Hematopoietic multipotent progenitor cell treated with erythropoietin and hydrocortisone succinate and interleukin-3 and kit ligand, for 15 days (in vitro differentiated cells): Measurements from ENCODE around the gene NOS1.

ENCODE experiments used
- DNase-seq: peaks from one replicate; pipeline ENCODE4 v3.0.0-alpha.2; 2015; ENCODE audit warnings: low spot score

The NOS1 gene

DNA sequence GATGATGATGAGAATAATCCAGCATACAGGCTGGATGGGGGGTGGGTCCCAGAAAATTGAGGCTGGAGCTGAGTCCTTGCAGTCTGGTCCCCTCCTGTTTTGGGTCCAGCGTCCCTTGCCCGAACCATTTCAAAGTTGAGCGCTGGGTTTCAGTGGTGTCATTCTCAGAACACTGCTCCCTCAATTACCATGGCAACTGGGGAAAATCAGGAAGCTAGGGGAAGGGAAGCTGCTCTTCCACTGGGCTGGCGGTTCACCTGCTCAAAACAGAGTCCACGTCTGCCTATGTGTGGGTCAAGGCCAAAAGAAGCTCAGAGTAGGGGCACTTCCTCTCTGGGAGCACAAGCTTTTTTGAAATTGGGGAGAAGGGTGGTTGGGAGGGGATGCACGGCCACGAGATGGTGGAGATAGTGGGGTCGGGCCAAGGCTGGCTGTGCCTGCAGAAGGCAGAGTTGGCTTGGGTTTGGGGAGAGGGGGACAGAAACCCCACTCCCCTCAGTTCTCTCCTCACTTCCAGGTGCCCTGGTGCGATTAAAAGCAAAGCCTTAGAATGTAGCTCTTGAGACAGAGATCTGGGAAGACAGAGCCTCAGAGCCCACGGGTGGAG is 1.7 kb upstream of the NOS1 start:
- DNase-seq: no peak

DNA sequence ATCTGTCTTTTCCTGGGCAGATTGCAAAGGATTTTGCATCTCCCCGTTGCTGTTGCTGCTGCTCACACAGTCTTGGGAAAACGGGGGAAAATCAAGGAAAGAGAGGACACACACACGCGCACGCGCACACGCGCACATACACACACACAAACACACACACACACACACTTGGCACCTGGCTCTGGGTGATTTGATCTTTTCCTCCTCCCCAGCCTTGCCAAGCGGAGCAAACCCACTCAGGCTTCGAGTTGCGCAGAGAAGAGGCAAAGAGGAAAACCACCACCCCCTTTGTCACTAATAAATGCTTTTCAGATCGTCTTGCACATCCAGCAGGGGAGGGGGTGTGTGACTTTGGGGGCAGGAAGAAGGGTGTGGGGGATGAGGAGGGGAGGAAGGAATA is 965 bp upstream of the NOS1 start:
- DNase-seq: no peak

DNA sequence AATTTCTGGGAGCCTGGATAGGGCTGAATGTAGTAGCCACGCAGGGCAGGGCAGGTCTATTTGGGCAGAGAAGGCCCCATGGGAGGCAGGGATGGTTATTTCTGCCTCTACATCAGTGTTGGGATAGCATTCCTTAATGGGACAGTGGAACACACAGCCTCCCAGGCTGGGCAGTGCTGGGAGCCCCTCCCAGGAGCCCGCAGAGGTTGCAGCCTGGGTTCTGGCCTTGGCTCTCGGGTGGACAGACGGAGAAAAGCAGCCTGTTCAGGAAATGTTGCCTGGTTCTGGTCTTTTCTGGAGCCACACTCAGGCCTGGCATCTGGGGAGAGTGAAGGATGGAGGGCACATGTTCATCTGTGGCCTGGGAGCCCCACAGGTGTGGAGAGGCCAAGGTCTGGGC is 479 bp upstream of the NOS1 start:
- DNase-seq: no peak

DNA sequence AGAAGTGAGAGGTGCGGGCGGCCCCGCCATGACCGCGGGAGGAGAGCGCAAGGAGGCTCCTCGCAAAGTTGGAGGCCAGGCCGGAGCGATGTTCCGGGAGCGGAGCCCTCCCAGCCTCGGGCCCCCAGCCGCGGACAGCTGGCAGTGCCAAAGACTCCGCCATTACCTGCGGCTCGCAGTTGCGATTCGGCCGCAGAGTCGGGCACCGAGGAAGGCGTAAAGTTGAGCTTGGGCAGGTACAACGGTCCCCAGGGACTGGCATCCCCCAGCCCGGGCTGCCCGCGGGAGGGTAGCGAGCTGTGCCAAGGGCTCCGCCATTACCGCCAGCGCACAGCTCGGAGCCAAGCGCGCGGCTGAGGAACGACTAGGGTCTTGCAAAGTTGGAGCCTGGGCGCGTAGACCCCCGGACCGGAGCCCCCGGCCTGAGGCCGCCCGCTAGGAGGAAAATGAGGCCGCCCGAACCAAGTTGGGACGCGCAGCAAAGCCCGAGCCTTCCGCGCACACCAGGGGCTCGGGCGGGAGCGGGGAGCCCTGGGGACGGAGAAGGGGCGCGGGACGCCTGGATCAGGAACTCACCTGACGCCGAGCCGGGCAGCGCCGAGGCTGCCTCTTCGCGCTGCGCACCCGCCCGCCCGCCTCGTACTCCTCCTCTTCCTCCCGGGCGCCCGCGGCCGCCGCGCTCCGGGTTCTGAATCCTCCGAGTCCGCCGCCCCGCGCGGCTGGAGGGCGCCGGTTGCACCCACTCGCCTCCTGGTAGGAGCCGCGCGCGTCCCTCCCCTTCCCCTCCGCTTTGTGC is 677 bp downstream of the NOS1 start:
- no peak for DNase-seq

DNA sequence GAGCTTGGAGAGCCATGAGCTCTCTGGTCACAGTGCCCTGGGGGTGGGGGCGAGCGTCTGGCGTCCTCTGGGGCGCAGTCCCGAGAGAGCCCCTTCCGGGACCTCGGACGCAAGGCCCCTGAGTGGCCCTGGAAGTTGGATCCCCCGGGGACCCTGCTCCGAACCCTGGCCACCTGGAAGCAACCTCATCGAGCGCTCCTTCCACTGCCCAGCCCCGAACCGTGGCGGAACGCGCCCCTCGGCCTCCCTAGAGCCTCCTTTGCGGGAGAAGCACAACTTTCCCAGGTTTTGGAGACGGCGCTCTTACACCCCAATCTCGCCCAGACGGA is 1.2 kb downstream of the NOS1 start:
- DNase-seq: no peak

DNA sequence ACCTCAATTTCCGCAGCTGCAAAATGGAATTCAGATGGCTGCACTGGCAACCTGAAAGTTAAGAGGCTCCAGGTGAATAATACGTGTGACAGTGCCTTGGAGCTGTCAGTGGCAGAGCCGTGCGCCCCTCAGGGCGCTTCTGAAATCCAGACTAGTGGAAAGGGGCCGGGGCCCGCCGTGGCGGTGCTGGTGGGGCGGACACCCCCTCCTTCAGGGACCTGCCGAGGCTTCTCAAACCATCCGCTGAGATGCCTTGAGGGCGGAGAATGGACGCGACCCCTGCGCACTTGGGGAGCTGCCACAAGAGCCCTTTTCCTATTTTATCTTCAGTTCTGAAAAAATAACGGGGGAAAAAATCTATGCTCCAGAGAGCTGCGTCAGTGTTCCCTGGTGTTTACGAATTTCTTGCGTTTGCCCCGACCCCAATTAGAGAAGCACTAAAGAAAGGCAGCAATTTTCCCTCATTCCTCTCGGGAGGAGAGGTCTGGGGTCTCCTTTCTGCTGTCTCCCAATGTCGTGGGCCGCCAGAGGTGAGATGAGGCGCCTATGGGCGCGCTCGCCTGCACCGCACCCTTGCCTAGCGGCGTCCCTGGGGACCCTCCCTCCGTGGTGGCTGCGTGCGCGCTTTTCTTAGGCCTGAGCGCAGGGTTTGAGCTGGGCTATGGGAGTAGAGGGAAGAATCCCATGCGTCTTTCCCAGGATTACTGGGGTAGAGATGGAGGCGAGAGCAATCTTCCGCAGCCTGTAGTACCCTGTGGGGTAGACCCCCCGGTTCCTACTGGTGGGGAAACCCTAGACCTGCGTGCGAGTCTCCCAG is 2.2 kb downstream of the NOS1 start:
- DNase-seq: no peak

DNA sequence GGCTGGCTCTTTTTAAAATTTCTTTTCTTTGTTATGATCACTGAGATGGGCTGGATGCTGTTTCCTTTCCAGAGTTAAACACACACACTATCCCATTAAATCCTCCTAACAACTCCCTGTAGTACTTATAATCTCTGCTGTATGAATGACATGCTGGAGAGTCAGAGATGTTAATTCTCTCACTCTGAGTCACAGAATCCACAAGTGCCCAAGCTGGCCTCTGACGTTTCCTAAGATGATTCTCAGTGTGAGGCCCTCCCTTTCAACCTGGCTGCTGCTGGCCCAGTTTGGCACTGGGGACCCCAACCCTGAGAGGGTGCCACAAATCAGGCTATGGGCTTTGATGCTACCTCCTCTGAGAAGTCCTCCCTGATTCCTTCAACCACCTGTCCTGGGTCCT is 5.4 kb downstream of the NOS1 start:
- DNase-seq: no peak

DNA sequence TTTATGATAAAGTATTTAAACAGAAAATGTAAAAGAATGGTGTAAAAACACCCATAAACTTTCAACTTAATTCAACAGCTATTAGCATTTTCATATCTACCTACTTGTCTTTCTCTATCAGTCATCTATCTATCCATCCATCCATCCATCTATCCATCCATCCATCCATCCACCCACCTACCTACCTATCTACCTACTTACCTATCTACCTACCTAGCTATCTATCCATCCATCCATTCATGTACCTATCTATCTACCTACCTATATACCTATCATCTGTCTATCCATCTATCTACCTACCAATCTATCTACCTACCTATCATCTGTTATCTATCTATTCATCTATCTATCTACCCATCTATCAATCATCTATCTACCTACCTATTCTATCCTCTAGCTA is 8.5 kb downstream of the NOS1 start:
- DNase-seq: no peak

DNA sequence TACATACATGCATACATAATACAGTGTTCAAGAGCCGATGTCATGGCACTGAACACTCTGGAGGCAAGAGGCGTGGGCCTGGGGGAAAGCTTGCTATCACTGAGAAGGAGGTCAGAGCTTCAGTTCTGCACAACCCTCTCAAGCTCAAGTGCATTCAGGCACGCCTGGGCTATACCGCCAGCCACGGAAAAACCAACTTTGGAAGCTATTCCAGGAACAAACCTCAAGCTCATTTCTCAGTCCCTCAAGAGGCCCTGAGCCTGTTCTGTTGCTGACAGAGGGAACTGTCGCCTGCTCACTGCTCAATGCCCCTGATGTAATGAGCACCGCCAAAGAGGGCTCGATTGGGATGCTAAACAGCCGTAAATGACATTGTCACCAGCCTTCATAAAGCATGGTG is 9.2 kb downstream of the NOS1 start:
- DNase-seq: no peak

DNA sequence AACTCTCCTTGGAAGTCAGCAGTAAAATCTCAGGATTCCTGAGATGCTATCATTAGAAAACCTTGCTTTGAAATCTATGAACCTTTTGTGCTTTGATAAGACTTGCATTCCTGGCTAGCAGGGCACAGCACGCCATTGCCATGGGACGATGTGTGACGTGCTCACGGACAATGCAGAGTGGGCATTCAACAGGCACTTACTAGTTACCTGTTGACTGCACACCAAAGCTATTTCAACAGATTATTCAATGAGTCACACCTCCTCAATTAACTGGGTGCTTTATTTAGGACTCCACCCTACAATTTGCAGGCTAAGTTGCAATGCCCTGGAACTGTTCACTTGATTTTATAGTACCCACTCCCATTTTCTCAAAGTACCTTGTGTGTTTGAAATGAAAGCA is 11.3 kb downstream of the NOS1 start:
- DNase-seq: no peak

DNA sequence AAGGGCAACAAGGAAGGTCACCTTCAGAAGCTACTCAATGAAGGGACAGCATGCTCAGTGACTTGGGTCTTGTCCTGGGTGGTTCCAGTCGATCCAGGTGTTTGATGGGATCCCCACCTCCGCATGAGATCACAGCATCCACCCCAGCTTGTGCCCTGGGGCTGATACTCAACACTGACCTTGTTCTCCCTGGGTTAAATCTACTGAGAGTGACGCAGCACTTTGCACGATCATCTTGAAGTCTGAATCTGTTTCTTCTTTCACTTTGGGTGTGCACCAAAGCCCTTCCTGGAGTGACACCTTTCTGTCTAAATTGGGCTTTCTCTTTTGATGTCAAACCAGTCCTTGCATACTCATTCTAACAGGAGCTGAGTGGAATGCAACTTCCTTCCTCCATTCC is 13.8 kb downstream of the NOS1 start:
- DNase-seq: no peak

DNA sequence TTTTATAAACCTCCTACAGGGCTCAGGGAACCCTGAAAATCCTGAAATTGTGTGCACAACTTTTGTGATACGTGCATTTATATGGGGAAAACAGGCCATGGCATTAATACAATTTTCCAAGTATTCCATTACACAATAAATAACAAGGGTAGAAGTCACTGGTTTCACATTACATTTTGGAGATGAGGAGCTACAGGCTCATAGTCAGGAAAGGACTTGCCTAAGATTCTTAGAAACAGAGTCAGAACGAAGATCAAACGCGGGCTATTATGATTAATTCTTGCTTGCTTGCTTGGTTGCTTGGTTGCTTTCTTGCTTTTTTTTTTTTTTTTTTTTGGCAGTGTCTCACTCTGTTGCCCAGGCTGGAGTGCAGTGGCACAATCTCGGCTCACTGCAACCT is 16.7 kb downstream of the NOS1 start:
- DNase-seq: no peak

DNA sequence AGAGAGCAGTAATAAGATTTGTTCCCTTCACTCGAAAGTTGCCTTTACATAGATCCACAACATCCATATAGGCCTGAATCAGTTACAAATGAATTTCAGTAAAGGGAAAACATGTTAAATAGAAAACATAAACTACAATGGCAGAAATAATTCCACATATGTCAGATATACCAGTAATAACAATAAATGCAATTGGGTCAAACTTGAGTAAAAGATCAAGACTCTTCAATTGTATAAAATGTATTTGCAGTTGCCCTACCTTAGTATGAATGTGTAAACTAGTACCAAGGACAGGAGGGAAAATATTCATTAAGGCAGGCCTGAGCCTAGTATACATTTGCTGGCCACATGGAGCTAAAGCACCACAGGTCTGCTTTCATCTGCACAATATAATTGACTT is 17.6 kb downstream of the NOS1 start:
- DNase-seq: no peak

DNA sequence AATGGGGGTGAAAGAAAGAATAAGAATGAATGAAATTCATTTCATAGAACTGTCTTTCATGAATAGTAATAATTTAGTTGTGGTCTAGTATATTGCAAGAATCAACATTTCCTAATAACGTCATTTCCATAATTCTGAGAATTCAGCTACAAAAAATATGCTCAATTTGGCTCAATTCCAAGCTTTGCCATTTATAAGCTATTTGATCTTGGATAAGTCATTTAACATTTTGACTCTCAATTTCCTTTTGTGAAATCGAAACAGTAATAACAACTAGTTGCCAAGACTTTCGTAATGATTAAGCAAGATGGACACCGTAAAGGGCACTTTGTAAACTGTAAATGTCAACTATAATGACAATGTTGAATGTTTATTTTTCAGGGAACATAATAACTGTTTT is 18.1 kb downstream of the NOS1 start:
- no peak for DNase-seq

DNA sequence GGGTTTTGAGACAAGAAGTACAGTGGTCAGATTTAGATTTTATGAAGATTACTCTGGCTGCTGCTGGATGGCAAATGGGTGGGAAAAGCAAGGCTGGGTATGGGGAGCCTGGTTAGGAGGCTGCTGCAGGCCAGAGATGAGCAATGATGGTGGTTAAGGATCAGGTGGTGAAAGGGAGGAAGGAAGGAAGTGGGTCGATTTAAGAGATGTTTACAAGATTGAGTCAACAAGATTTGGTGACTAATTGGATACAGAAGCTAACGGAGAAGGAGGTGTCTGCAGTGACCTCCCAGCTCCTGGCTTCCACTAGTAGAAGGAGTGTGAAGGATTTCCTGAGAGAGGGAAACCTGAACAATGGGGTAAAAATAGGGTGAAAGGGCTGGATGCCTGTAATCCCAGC is 18.7 kb downstream of the NOS1 start:
- DNase-seq: no peak

DNA sequence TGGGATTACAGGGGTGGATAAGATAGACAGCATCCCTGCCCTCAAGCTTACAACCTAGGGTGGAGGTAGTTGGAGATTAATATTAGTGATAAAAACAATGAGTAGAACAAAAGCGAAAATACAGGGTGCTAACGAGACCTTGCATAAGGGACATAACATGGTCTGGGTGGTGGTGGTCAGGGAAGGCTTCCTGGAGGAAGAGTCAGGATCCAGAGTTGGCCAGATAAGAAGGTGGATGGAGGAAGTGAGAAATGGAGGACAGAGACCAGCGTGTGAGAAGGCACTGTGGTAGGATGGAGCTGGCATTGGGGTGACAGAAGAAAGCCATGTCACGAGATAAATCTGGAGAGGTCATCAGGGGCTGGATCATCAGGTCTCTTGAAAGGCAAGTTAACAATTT is 19.2 kb downstream of the NOS1 start:
- no peak for DNase-seq

DNA sequence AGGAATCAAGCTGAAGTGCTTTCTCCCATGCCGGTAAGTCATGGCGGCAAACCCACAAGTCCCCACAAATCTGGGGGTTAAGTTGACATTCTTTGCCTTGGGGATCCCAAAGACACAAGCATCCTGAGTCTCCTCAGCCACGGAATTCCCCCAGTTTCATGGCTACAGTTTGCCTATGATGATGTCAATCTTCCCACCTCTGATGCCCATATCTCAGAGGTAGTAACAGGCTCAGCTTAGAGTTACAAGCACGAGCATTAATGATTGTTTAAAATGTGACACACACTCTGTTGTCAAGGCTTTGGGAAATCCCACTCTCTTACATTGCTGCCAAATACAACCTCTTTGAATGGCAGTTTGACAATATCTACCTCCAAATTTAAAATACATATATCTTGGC is 22.3 kb downstream of the NOS1 start:
- no peak for DNase-seq

DNA sequence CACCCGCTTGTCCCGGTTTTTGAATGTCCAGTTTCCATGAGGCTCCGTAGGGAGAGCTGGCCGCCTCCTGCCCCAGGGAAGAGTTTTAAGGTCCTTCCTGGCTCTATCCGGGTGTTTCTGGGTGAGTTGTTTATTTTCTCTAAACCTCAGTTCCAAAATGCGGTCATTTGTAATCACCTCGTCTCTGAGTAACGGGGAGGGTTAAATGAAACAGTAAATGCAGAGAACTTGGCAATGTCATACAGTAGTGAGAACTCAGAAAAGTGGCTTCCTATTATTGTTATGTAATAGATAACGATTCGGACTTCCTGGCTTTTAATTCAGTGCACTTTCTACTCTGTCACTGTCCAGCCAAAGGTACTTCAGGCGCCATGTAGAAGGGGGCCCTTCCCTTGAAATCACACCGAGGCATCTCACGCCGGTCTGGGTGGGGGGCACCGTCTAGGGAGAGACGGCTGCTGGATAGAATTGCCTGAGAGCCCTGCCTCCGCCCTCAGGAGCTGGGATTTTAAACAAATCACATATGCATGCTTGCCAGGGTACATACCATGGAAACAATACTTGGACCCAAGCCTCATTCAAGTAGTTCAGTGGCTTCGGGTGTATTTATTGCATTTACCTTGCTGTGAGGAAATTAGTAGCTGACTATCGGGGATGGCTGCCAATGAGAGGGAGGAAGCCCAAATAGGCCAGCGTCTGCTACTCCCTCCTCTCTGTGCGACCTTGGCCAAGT is 26.4 kb downstream of the NOS1 start:
- no peak for DNase-seq

DNA sequence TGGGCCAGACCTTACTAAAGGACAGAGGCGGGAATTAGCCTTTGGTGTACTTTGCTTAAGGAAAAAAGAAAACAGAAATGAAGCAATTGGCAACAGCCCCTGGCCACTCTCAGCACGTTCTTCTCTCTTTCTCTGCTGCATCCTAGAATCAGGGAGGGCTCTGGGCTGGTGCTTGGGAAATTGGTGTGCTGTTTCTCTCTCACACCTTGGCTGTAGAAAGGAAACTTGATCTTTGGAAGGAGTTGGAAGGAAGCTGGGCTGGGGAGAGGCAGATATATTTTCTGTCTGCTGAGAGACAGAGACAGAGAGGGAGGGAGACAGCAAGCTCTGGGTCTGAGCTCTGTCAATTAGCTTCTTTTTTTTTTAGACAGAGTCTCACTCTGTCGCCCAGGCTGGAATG is 27.4 kb downstream of the NOS1 start:
- DNase-seq: no peak

DNA sequence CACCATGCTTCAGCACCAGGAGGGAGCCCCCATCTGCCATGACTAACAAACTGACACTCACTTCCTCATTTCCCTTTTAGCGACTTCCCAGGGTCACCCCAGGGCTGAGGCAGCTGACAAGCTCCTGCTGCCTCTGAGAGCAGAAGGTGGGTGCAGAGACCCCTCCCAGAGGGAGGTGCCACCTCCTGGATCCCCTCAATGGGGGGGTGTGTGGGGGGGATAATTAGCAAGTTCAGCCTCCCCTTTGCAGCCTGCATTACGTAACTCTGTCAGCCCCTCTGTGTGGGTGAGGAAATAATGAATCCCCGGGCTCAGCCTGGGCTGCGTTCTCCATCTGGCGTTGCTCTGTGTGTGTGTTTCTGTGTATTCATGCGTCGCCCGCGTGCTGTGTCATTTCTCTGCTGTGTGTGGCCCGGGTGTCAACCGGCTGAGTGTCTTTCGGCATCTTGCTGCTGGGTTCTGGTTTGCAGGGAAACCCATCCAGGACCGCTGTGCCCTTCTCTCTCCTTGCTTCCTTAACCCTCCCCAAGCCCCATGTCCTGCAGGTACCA is 28.0 kb downstream of the NOS1 start:
- DNase-seq: no peak

DNA sequence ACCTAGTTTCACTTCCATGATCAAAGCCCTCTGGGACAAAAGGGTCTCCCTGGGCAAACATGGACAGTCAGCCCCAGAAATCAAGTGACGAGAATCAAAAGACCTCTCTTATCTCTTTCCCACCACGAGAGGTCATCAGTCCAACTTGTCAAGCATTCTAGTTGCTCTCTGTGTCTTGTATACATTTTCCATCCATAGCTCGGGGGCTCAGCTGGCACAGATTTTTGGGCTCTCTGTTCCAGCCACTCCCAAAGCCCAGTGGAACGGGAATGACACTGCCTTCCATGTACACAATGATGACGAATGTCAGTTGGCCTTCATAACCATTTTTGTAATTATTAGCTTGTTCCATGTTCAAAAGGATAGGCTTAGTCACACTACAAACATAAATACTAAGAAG is 29.7 kb downstream of the NOS1 start:
- DNase-seq: no peak

DNA sequence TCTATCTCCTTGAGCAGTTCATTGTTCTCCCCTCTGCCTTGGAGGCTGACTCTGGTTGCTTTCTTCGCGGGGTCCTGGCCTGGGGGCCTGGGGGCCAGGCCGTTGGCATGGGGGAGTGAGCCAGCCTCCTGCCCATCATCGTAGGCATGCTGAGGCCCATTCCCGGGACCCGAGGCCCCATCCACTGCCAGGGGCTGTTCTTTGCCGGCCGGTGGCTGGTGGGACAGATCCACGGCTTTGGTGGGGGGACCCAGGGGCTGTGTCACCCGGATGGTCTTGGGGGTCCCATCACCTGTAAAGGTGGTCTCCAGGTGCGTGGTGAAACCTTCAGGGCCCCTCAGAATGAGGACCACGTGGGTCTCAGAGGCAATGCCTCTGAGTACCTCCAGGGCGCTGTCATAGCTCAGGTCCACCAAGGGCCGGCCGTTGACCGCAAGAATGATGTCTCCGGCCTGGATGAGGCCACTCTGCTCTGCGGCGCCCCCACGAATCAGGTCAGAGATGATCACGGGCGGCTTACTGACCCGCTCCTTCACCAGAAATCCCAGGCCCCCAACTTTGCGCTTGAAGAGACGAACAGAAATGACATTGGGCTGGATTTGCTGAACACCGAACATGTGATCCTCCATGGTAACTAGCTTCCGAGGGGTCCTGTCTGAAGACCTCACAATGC is 30.8 kb downstream of the NOS1 start:
- no peak for DNase-seq
